Lower lobe of right lung (tissue), 2 donors: ENCODE data around the gene NEIL1. TPM values are rescaled to one million over a fixed set of nuclear protein-coding genes. Genes with fewer than 3 reads are reported as not detected.
A peak's percentile ranks its signal among the peaks of the same experiment; 100 is the strongest.
"Not testable (repeated sequence)": the region's sequence is repeated elsewhere in the genome, so short reads cannot be mapped to it uniquely, and the experiment has no call there.

Experiments used
- ATAC-seq, 2 donors: fragments of 200-7000 bp; cut with Tn5 transposase; one replicate each; pipeline ENCODE4 v1.9.1; 2020 to 2022; ENCODE audit warnings: mild to moderate bottlenecking in 2 of 2, moderate library complexity in 2 of 2
- DNase-seq: peaks from one replicate; pipeline ENCODE4 v3.0.0-alpha.2; 2020
- H3K27ac ChIP-seq: fragments of 200-600 bp; one replicate; pipeline ENCODE4 v1.8.0; 2022
- H3K27me3 ChIP-seq: fragments of 200-600 bp; one replicate; pipeline ENCODE4 v1.8.0; 2022; ENCODE audit warnings: low read depth
- H3K36me3 ChIP-seq: fragments of 200-600 bp; one replicate; pipeline ENCODE4 v1.8.0; 2022; ENCODE audit warnings: mild to moderate bottlenecking
- H3K4me1 ChIP-seq: fragments of 200-600 bp; one replicate; pipeline ENCODE4 v1.8.0; 2022
- H3K4me3 ChIP-seq: fragments of 200-600 bp; one replicate; pipeline ENCODE4 v1.8.0; 2022; ENCODE audit warnings: mild to moderate bottlenecking
- H3K9me3 ChIP-seq: fragments of 200-600 bp; one replicate; pipeline ENCODE4 v1.8.0; 2022
- intact Hi-C: fragments of 100-400 bp; cut with DNase I; formaldehyde crosslinking; loops from one replicate; pipeline ENCODE4 v1.11.0; 2022
- total RNA-seq: library from RNA; stranded (reverse); fragmentation: NEBNext Ultra II Directional; extraction: Animal tissue kit (Norgen Biotek cat#: 25700); gene quantifications from one replicate; pipeline ENCODE4 v1.2.1, GENCODE V29; 2021
- TF ChIP-seq, protein P1 (sequence below): fragments of 200-600 bp; IDR thresholded peaks from one replicate; pipeline ENCODE4 v1.8.0; 2022; ENCODE audit warnings: antibody characterized with exemption, mild to moderate bottlenecking
- donor health status: DM: no; HTN: yes; CAD: no; lungs with severe emphysema.

Gene NEIL1
- total RNA-seq, 1 donor from 2014 or later, result 43.7 TPM

DNA sequence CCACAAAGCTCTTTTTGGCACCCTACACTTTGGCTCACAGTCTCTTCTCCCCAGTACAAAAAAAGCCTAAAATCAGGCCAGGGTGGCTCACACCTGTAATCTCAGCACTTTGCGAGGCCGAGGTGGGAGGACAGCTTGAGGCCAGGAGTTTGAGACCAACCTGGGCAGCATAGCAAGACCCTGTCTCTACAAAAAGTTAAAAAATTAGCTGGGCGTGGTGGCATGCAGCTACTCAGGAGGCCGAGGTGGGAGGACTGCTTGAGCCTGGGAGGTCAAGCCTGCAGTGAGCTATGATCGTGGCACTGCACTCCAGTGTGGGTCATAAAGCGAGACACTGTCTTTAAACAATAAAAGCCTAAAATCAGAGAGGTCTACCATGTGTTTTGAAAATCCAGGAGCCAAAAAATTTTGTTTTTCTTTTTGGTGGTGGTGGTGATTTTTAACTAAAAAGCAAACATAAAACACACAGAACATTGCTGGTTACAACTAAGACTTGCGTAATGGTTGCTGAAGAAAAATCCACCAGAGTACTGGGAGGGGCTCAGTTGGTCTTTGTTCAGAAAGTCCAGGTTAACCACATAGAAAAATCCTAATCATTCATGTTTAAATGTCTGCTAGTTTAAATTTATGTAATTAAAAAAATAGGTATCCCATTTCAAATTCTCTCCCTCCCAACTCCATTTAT lies 23.2 kb downstream of the NEIL1 start:
- ATAC-seq (no peak), DNase-seq (no peak)
- Histone ChIP-seq H3K27ac (no peak overlapping the region), H3K4me3 (no peak overlapping the region), H3K27me3 (no peaks in the 10 kb centered on the region), H3K4me1 (peaks cover 17% of the 10 kb centered on the region), H3K36me3 (peaks cover 65% of the 10 kb centered on the region), H3K9me3 (no peaks in the 10 kb centered on the region)
- intact Hi-C loops, result no loop called here
- TF ChIP-seq, protein P1, sequence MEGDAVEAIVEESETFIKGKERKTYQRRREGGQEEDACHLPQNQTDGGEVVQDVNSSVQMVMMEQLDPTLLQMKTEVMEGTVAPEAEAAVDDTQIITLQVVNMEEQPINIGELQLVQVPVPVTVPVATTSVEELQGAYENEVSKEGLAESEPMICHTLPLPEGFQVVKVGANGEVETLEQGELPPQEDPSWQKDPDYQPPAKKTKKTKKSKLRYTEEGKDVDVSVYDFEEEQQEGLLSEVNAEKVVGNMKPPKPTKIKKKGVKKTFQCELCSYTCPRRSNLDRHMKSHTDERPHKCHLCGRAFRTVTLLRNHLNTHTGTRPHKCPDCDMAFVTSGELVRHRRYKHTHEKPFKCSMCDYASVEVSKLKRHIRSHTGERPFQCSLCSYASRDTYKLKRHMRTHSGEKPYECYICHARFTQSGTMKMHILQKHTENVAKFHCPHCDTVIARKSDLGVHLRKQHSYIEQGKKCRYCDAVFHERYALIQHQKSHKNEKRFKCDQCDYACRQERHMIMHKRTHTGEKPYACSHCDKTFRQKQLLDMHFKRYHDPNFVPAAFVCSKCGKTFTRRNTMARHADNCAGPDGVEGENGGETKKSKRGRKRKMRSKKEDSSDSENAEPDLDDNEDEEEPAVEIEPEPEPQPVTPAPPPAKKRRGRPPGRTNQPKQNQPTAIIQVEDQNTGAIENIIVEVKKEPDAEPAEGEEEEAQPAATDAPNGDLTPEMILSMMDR, result no peak

DNA sequence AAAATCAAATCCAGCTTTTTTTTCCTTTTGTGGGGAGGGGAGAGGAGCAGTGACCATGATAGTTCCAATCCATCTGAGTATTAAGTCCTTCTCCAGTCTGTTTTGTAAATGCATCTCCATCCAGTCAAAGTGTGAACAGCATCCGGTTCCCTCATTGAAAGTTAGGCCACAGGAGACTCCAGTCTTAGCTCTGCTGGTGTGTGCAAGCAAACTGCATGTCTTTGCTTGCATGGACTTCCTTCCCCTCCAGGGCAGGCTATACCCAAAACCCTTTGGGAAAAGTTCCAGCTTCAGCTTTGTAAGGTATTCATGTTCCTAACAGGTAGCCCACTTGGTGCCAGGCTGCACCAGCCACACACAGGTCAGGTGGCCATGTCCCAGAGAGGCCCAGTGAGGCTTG lies 24.6 kb downstream of the NEIL1 start:
- no peak for ATAC-seq
- Histone ChIP-seq H3K4me3 (no peak overlapping the region), H3K4me1 (peaks cover 17% of the 10 kb centered on the region), H3K27ac (no peak overlapping the region), H3K27me3 (no peaks in the 10 kb centered on the region), H3K36me3 (peaks cover 64% of the 10 kb centered on the region), H3K9me3 (no peaks in the 10 kb centered on the region)
- DNase-seq, result no peak
- TF ChIP-seq, protein P1, result no peak
- intact Hi-C loops, result no loop called here

DNA sequence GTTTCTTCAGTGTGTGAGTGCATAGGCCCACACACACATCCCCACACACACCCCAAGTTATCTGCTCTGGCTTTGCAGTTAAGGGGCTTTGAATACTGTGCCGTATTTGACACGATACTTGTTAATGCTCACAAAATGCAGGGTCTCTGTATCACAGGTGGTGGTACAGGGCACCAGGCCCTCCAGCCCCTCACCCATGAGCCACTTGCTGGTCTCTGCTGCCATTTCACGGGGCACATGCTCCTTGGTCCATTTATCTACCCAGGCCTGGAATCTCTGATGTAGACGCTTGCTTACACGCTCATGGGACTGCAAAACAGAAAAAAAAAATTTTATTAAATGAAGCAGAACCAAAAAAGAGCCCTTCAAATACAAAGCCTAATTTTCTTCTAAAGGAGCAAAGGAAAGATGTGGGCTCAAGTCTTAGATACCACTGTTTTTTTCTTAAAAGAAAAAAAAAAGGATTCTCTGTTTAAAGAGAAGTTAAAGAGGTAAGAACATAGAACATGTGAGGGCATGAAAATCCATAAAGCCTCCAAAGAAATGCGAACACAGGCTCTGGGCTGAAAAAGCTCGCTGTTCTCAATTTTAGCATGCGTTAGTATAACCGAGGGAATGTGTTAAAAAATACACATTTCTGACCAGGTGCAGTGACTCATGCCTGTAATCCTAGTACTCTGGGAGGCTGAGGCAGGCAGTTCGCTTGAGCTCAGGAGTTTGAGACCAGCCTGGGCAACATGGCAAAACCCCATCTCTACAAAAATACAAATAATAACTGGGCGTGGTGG lies 25.3 kb downstream of the NEIL1 start:
- TF ChIP-seq, protein P1, result no peak
- no peak for DNase-seq
- H3K4me3 ChIP-seq, result no peak overlapping the region
- H3K27me3 ChIP-seq, result no peaks in the 10 kb centered on the region
- H3K36me3 ChIP-seq, result peaks cover 64% of the 10 kb centered on the region
- intact Hi-C loops, result no loop called here
- no peak for ATAC-seq
- H3K27ac ChIP-seq, result no peak overlapping the region
- H3K9me3 ChIP-seq, result no peaks in the 10 kb centered on the region
- peaks cover 17% of the 10 kb centered on the region for H3K4me1 ChIP-seq

DNA sequence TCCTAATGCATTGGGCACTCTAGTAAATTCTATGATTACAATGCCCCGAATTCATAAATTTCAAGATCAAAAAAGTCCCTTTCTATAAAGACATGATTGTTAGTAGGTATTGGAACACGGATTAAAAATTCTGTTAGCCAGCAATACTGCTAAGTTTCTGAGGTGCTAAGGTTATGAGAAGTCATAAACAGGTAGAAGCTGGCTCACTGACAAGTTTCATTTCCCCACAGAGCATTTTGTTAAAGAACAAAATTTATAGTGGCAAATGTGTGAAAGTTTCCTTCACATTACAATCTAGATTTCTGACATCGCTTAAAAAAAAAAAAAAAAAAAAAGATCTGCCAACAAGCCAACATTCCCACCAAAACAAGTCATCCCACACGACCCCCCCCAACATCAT lies 33.9 kb downstream of the NEIL1 start:
- DNase-seq (no peak), ATAC-seq (no peak)
- intact Hi-C loops, result no loop called here
- Histone ChIP-seq H3K9me3 (no peaks in the 10 kb centered on the region), H3K27ac (no peak overlapping the region), H3K27me3 (no peaks in the 10 kb centered on the region), H3K36me3 (peaks cover 98% of the 10 kb centered on the region), H3K4me3 (no peak overlapping the region), H3K4me1 (no peaks in the 10 kb centered on the region)
- TF ChIP-seq, protein P1, result no peak

DNA sequence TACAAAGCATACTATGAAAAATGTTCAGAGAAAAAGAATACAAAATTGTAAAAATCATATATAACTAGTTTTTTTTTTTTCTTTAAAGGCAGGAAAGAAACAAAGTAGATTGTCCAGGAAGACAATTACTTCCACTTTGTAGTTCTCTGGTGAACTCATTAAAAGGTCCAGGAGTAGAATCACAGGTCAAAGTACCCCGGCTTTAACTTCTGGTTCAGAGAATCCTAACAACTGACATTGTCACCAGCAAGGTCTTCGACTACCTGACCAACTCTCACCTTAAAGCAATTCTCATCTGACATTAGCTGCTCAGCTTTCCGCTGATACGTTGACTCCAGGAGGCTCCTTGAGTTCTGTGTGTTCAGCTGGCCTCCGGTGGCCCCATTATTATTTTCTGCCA lies 37.1 kb downstream of the NEIL1 start:
- H3K27ac ChIP-seq, ATAC-seq, DNase-seq, H3K4me3 ChIP-seq, H3K9me3 ChIP-seq, H3K4me1 ChIP-seq, H3K27me3 ChIP-seq, intact Hi-C loops: not testable (repeated sequence)
- H3K36me3 ChIP-seq, result peaks cover 99% of the 10 kb centered on the region

DNA sequence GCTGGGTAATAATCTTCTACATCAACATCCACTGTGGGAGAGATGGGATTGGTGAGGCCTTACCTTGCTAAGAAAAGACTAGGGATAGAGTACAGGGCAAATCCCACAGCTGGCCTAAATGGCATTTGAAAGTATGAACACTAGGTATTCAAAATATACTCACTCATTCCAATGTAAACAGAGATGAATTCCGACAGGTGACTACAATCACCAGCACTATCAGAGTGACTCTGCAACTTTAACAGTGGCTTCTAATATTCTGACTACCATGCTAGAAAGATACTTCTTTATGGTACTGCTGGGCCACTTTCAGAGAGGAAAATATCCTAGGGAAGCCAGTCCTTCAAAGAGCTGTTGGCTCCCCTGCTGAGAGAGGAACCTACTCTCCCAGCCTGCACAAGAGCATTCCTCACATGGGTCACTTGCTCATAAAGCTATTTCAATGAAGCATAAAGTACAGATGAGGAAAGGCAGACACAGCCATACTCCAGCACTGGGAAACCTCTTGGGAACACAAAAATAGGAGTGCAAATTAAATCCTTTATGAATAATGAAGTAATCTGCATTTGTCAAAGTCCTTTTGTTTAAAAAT lies 43.0 kb downstream of the NEIL1 start:
- H3K36me3 ChIP-seq, result peaks cover 100% of the 10 kb centered on the region
- H3K9me3 ChIP-seq, result no peaks in the 10 kb centered on the region
- H3K27ac ChIP-seq, result no peak overlapping the region
- H3K4me3 ChIP-seq, result no peak overlapping the region
- no peaks in the 10 kb centered on the region for H3K4me1 ChIP-seq
- TF ChIP-seq, protein P1, result no peak
- peak in 1 of 2 donors; percentile 35 for ATAC-seq
- intact Hi-C loops, result no loop called here
- no peaks in the 10 kb centered on the region for H3K27me3 ChIP-seq
- DNase-seq, result no peak
